Liver (tissue), 9 donors: Measurements from ENCODE around the gene VEGFA. TPM values are rescaled to one million over a fixed set of nuclear protein-coding genes. Genes with fewer than 3 reads are reported as not detected.

Experiments used
- DNase-seq: peaks from one replicate; pipeline ENCODE4 v3.0.0-alpha.2; 2017; ENCODE audit warnings: low spot score
- H3K27ac ChIP-seq, 2 donors: one replicate each; pipeline ENCODE4 v1.7.0; 2013; ENCODE audit warnings: inconsistent platforms in 2 of 2, low read length in 2 of 2, control low read depth in 1 of 2, low read depth in 1 of 2, mild to moderate bottlenecking in 1 of 2
- H3K27me3 ChIP-seq, 4 donors: one replicate each; pipeline versions ENCODE4 v1.6.1 to v1.7.0; 2013; ENCODE audit warnings: low read length in 3 of 4, inconsistent platforms in 1 of 4, mild to moderate bottlenecking in 1 of 4, moderate library complexity in 1 of 4; ENCODE audit not compliant: control insufficient read depth in 4 of 4, insufficient read depth in 4 of 4
- H3K36me3 ChIP-seq, 4 donors: one replicate each; pipeline versions ENCODE4 v1.6.1 to v1.7.0; 2013; ENCODE audit warnings: low read length in 3 of 4, mild to moderate bottlenecking in 3 of 4, low read depth in 1 of 4, moderate library complexity in 1 of 4; ENCODE audit not compliant: control insufficient read depth in 4 of 4, insufficient read depth in 3 of 4
- H3K4me1 ChIP-seq, 4 donors: one replicate each; pipeline versions ENCODE4 v1.6.1 to v1.7.0; 2013; ENCODE audit warnings: low read length in 3 of 4, mild to moderate bottlenecking in 3 of 4, moderate library complexity in 1 of 4; ENCODE audit not compliant: control insufficient read depth in 4 of 4, insufficient read depth in 4 of 4
- H3K4me3 ChIP-seq, 3 donors: one replicate each; pipeline versions ENCODE4 v1.6.1 to v1.7.0; 2013; ENCODE audit warnings: low read length in 3 of 3, control low read depth in 1 of 3, low read depth in 1 of 3, mild to moderate bottlenecking in 1 of 3
- H3K9ac ChIP-seq, 2 donors: one replicate each; pipeline ENCODE4 v1.7.0; 2013; ENCODE audit warnings: low read length in 2 of 2, mild to moderate bottlenecking in 2 of 2, moderate library complexity in 2 of 2, control low read depth in 1 of 2, low read depth in 1 of 2
- H3K9me3 ChIP-seq, 4 donors: one replicate each; pipeline versions ENCODE4 v1.6.1 to v1.7.0; 2013; ENCODE audit warnings: low read length in 3 of 4; ENCODE audit not compliant: control insufficient read depth in 4 of 4
- ATF3 ChIP-seq: IDR thresholded peaks from 2 replicates; pipeline ENCODE4 v1.6.1; 2016; ENCODE audit warnings: antibody characterized with exemption
- CTCF ChIP-seq: fragments of 150-350 bp; IDR thresholded peaks from 2 replicates; pipeline ENCODE4 v1.5.1; 2017; ENCODE audit warnings: improper control_type of control experiment, low read depth, low read length; ENCODE audit not compliant: missing input control
- EGR1 ChIP-seq, 2 donors: IDR thresholded peaks; 2 replicates each; pipeline ENCODE4 v1.6.1; 2016 to 2018; ENCODE audit warnings: antibody characterized with exemption in 2 of 2, low read depth in 2 of 2
- FOXA1 ChIP-seq: IDR thresholded peaks from 2 replicates; pipeline ENCODE4 v1.6.1; 2016; ENCODE audit warnings: antibody characterized with exemption
- FOXA2 ChIP-seq: IDR thresholded peaks from 2 replicates; pipeline ENCODE4 v1.6.1; 2016; ENCODE audit warnings: antibody characterized with exemption
- GABPA ChIP-seq, 2 donors: IDR thresholded peaks in 1 of 2; conservative IDR thresholded peaks in 1 of 2; 2 replicates each; pipeline ENCODE4 v1.6.1; 2016; ENCODE audit warnings: antibody characterized with exemption in 2 of 2, mild to moderate bottlenecking in 1 of 2, moderate library complexity in 1 of 2
- HNF4A ChIP-seq, 2 donors: conservative IDR thresholded peaks; 2 replicates each; pipeline ENCODE4 v1.6.1; 2016; ENCODE audit warnings: antibody characterized with exemption in 2 of 2, mild to moderate bottlenecking in 2 of 2
- HNF4G ChIP-seq: IDR thresholded peaks from 2 replicates; pipeline ENCODE4 v1.6.1; 2016; ENCODE audit warnings: antibody characterized with exemption
- JUND ChIP-seq, 2 donors: IDR thresholded peaks; 2 replicates each; pipeline ENCODE4 v1.6.1; 2016; ENCODE audit warnings: antibody characterized with exemption in 2 of 2
- MAX ChIP-seq: IDR thresholded peaks from 2 replicates; pipeline ENCODE4 v1.6.1; 2016; ENCODE audit warnings: antibody characterized with exemption
- NR2F2 ChIP-seq: IDR thresholded peaks from 2 replicates; pipeline ENCODE4 v1.6.1; 2016; ENCODE audit warnings: antibody characterized with exemption
- RAD21 ChIP-seq, 2 donors: IDR thresholded peaks; 2 replicates each; pipeline ENCODE4 v1.6.1; 2016; ENCODE audit warnings: antibody characterized with exemption in 2 of 2, mild to moderate bottlenecking in 2 of 2
- RXRA ChIP-seq, 2 donors: IDR thresholded peaks; 2 replicates each; pipeline ENCODE4 v1.6.1; 2017 to 2018; ENCODE audit warnings: antibody characterized with exemption in 2 of 2, mild to moderate bottlenecking in 1 of 2
- SP1 ChIP-seq: IDR thresholded peaks from 2 replicates; pipeline ENCODE4 v1.6.1; 2018; ENCODE audit warnings: antibody characterized with exemption, mild to moderate bottlenecking
- TAF1 ChIP-seq: conservative IDR thresholded peaks from 2 replicates; pipeline ENCODE4 v1.6.1; 2016; ENCODE audit warnings: antibody characterized with exemption, mild to moderate bottlenecking
- YY1 ChIP-seq: IDR thresholded peaks from 2 replicates; pipeline ENCODE4 v1.6.1; 2016; ENCODE audit warnings: antibody characterized with exemption, mild to moderate bottlenecking
- WGBS: extraction: QIAGEN DNeasy Blood & Tissue Kit; methylation state at CpG from one replicate; pipeline ENCODE4 v1.1.7; 2013; 5-methylcytosine and 5-hydroxymethylcytosine counted together
- polyA plus RNA-seq, 2 donors: library from polyadenylated mRNA; stranded (reverse) in 1 of 2; unstranded in 1 of 2; fragments of 200-250 nt in 1 of 2; fragments of >200 nt in 1 of 2; fragmentation: Nextera tagmentation in 1 of 2; extraction: Ambion mirVana in 1 of 2; gene quantifications; one replicate each; pipeline versions ENCODE4 v1.2.1 to v1.2.3, GENCODE V29; 2013 to 2015
- total RNA-seq, 2 donors: library from RNA; depleted of rRNA; stranded (reverse); fragments of >200 nt; gene quantifications; one replicate each; pipeline ENCODE4 v1.2.3, GENCODE V29; 2014
- TF ChIP-seq, protein P1 (sequence below): IDR thresholded peaks from 2 replicates; pipeline ENCODE4 v1.6.1; 2016; ENCODE audit warnings: antibody characterized with exemption
- TF ChIP-seq, protein P2 (sequence below): IDR thresholded peaks from 2 replicates; pipeline ENCODE4 v1.6.1; 2016; ENCODE audit warnings: antibody characterized with exemption, mild to moderate bottlenecking
- donor health status: healthy.
- donor health status: healthy.
- donor health status: healthy.
- donor health status: healthy.
- donor health status: healthy.

Gene VEGFA
- total and polyA plus RNA-seq, 4 donors: 14.7 to 160 (median 65.2) TPM

DNA sequence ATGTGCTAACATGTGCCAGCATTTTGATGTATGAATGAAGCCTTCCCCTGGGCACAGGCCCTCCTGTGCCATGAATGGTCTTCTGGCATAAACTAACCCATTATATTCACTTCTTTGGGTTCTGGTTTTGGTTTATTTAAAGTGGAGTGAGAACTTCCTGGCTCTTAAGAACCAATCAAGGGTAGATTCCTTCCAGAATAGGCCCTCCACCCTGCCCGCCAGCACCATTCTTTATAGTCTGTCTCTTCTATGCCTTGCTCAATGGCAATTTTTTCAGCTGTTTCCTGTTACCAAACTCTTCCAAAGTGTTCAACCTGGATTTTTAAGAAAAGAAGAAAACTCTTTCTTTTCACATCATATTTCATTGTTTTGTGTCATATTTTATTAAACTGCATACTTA, 44.1 kb downstream of the VEGFA start:
- no peak overlapping the region for H3K9ac ChIP-seq
- WGBS: 93% methylated on average over 1 of the region's 1 CpG
- no peaks in the 10 kb centered on the region for H3K9me3 ChIP-seq
- H3K27ac ChIP-seq: no peak overlapping the region
- H3K27me3 ChIP-seq: no peaks in the 10 kb centered on the region
- no peak overlapping the region for H3K4me3 ChIP-seq
- no peaks in the 10 kb centered on the region for H3K36me3 ChIP-seq
- no peak for DNase-seq
- TF ChIP-seq, protein P1, sequence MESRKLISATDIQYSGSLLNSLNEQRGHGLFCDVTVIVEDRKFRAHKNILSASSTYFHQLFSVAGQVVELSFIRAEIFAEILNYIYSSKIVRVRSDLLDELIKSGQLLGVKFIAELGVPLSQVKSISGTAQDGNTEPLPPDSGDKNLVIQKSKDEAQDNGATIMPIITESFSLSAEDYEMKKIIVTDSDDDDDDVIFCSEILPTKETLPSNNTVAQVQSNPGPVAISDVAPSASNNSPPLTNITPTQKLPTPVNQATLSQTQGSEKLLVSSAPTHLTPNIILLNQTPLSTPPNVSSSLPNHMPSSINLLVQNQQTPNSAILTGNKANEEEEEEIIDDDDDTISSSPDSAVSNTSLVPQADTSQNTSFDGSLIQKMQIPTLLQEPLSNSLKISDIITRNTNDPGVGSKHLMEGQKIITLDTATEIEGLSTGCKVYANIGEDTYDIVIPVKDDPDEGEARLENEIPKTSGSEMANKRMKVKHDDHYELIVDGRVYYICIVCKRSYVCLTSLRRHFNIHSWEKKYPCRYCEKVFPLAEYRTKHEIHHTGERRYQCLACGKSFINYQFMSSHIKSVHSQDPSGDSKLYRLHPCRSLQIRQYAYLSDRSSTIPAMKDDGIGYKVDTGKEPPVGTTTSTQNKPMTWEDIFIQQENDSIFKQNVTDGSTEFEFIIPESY: no peak
- TF ChIP-seq, protein P2, sequence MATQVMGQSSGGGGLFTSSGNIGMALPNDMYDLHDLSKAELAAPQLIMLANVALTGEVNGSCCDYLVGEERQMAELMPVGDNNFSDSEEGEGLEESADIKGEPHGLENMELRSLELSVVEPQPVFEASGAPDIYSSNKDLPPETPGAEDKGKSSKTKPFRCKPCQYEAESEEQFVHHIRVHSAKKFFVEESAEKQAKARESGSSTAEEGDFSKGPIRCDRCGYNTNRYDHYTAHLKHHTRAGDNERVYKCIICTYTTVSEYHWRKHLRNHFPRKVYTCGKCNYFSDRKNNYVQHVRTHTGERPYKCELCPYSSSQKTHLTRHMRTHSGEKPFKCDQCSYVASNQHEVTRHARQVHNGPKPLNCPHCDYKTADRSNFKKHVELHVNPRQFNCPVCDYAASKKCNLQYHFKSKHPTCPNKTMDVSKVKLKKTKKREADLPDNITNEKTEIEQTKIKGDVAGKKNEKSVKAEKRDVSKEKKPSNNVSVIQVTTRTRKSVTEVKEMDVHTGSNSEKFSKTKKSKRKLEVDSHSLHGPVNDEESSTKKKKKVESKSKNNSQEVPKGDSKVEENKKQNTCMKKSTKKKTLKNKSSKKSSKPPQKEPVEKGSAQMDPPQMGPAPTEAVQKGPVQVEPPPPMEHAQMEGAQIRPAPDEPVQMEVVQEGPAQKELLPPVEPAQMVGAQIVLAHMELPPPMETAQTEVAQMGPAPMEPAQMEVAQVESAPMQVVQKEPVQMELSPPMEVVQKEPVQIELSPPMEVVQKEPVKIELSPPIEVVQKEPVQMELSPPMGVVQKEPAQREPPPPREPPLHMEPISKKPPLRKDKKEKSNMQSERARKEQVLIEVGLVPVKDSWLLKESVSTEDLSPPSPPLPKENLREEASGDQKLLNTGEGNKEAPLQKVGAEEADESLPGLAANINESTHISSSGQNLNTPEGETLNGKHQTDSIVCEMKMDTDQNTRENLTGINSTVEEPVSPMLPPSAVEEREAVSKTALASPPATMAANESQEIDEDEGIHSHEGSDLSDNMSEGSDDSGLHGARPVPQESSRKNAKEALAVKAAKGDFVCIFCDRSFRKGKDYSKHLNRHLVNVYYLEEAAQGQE: no peak
- TF ChIP-seq TAF1 (no peak), GABPA (IDR thresholded peaks at IDR 0.05 in 1 of 2, conservative IDR thresholded peaks at IDR 0.05 in 1 of 2) (no peak), MAX (no peak), FOXA2 (no peak), YY1 (no peak), HNF4A (conservative IDR thresholded peaks at IDR 0.05) (no peak), EGR1 (IDR thresholded peaks at IDR 0.05; ENCODE audit: low read depth in 2 of 2) (no peak), HNF4G (no peak), JUND (IDR thresholded peaks at IDR 0.05) (no peak), FOXA1 (no peak), NR2F2 (no peak), CTCF (no peak), SP1 (no peak), RAD21 (IDR thresholded peaks at IDR 0.05) (no peak), ATF3 (no peak), RXRA (IDR thresholded peaks at IDR 0.05) (no peak)
- H3K4me1 ChIP-seq: peaks cover 6 to 30% (median 14%) of the 10 kb centered on the region in 4 donors
